Stimulated activated CD8-positive, alpha-beta memory T cell treated with anti-CD3 and anti-CD28 coated beads, Interleukin-12 subunit alpha, Interleukin-12 subunit beta, amount 100 ng/mL, for 1 hour (primary cell): ENCODE measurements around the gene PHKB.
"Not testable (repeated sequence)": the region's sequence is repeated elsewhere in the genome, so short reads cannot be mapped to it uniquely, and the experiment has no call there.

Experiments
- DNase-seq: peaks from one replicate; pipeline ENCODE4 v3.0.0-alpha.2; 2020; ENCODE audit warnings: low read depth

PHKB gene

DNA sequence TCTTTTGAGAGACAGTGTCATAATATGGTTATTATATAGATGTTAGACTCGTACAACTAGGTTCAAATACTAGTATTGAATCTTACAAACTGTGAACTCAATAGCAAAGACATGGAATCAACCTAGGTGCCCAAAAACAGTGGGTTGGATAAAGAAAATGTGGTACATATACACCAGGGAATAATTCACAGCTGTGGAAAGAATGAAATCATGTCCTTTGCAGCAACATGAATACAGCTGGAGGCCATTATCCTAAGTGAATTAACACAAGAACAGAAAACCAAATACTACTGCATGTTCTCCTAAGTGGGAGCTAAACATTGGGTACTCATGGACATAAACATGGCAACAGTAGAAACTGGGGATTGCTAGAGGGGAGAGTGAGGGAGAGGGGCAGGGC lies 8.1 kb downstream of the PHKB start:
- DNase-seq: no peak

DNA sequence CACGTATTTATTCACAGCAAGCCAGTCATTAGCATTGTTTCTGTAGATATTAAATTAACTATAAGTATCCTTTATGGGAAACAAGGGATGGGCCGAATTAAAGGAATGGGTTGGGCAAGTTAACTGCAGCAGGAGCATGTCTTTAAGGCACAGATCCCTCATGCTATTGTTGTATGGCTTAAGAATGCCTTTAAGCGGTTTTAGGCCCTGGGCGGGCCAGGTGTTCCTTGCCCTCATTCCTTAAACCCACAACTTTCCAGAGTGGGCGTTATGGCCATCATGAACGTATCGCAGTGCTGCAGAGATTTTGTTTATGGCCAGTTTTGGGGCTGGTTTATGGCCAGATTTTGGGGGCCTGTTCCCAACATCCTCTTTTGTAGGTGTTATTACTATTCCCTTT lies 9.1 kb downstream of the PHKB start:
- no peak for DNase-seq

DNA sequence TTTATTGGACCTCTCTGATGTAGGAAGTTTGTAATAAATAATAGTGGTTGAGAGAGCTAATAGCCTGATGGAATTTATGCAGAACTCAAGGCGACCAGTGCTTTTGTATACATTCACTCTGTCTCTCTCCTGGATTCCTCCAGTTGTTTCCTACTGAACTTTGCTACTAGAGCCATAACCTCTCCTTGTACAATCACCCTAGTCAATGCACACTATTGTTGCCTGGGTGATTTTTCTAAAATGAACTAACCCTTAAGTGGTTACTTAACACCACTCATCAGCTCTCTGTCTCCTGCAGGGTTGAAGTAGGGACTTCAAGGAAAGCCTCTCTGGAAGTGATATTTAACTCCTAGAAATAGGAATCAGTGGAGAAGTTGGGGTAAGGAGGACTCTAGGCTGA lies 9.7 kb downstream of the PHKB start:
- DNase-seq: no peak

DNA sequence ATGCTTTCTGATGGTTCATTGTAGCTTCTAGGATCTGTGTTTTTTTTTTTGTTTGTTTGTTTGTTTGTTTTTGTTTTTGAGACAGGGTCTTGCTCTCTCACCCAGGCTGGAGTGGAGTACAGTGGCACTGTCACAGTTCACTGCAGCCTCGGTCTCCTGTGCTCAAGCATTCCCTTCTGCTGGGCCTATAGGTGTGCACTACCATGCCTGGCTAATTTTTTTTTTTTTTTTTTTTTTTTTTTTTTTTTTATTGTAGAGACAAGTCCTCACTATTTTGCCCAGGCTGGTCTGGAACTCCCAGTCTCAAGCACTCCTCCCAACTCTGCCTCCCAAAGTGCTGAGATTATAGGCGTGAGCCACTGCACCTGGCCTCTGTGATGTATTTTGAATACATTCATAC lies 11.9 kb downstream of the PHKB start:
- DNase-seq: not testable (repeated sequence)

DNA sequence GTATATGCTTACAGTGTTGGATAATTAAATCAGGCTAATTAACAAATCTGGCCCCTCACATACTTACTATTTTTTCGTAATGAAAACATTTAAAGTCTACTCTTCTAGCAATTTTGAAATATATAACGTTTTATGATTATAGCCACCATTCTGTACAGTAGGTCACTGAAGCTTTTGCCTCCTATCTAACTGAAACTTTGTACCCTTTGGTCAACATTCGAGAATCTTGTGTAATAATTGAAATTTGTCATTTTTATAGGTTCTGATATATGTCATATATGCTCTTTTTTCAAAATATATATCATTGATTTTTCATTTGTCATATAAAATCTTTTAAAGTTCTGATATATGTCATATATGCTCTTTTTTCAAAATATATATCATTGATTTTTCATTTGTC lies 12.7 kb downstream of the PHKB start:
- no peak for DNase-seq

DNA sequence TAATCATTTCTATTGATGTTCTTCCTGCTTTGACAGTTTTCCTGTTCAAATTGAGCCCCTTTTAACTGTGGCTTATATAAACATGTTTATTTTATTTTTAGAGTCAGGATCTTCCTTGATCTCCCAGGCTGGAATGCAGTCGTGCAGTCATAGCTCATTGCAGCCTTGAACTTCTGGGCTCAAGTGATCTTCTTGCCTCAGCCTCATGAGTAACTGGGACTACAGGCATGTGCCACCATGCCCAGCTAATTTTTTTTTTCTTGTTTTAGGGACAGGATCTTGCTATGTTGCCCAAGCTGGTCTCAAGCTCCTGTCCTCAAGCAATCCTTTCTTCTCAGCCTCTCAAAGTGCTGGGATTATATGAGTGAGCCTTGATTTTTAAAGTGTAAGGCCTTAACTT lies 14.7 kb downstream of the PHKB start:
- no peak for DNase-seq

DNA sequence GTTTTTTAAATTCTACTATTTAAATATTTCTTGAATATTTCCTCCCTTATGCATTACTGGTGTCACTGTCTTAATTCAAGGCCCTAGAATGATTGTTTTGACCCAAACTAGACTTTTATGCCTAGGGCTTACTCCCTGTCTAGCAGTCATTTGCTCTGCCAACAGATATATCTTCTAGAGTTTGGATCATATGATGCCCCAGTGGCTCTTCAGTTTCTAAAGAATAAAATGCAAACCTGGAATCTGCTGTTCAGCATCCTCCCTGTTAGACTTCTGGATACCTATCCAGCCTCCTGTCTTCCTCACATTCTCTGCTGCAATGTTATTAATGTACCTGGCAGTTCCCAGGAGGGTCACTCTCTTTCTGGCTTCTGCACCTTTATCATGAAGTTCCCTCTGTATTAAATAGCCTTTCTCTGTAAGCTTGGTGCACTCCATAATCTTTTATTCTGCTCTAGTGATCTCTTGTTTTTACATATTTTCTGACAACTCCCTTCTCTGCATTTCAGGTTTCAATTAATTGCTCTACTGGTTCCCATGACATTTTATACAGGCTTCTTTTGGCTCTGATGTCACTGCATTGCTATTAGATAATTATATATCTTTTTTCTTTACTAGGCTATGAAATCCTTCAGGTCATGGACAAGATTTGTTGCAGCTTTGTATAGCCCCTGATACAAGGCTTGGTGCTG lies 15.7 kb downstream of the PHKB start:
- no peak for DNase-seq

DNA sequence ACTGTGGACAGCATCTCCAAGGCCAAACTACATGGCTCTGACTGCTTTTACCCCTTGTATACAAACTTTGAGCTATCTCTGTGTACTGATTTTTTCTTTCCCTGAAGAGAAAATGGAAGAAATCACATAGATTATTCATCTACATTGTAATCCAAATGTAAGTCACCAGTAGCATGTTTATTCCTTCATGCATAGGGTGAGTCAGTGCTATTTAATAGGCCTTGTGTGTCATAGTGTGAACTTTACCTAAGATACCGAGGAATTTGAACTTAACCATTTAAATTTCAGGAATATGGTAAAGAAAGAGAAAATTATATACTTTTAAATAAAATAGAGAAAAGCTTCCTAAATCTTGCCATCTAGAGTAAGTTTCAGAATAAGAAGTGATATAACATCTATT lies 16.5 kb downstream of the PHKB start:
- DNase-seq: no peak

DNA sequence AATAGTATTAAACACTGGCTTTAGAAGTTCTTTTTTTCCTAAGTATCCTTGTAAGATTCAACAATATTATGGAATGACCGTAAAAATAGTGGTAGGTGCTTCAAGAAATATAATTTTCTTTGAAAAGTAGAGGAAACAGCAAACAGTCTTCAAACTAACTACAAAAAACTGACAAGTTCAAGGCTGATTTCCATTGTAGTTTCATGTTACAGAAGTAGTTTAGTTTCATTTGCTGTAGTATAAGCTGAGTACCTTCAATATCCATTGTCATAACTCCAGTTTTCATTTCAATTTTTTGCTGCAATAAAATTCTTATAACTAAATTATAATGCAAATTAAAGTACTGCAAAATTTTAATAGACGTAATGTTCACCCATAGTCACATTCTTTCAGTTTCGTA lies 19.3 kb downstream of the PHKB start:
- DNase-seq: no peak

DNA sequence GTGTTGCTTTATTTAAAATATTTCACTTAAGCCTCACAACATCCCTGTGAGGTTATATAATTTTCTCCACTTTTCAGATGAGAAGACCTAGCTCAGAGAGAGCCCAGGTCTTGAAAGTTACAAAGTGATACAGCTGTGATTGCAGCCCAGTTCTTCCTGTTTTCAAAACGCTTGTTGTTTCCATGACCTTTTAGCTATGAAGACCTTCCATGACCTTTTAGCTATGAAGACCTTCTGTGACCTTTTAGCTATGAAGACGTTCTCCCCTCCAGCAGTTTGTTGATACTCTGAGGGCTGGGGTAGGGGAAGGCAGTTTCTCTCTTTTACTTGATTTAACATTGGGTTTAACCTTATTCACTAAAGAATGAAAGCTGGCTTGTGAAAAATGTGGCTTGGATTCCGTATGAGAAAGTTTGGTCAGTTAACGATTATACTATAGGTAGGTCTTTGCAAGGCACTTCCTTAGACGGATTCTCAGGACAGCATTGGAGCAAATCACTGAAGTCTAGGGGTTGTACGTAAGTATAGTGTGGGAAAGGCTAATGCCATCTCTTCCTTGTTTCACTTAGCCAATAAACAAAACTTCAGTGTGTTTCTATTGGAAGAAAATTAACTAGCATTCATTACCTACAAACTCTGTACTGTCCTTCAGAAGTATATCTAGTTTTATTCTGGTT lies 20.7 kb downstream of the PHKB start:
- no peak for DNase-seq

DNA sequence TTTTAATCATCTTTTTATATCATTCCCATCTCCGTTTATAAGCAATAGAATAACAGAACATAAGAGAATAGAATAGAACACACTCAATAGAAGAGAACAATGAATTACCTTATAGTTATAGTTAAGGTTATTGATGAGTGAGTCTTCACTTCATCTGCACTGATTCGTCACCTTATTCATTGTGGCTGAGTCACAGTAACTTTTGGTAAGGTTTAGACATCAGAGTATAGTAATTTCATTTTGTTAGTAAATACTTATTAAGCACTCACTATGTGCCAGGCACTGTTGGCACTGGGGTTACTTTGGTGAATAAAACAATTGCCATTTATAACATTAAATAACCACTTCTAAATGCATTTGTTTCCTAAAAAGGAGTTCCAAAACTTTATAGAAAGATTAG lies 22.5 kb downstream of the PHKB start:
- no peak for DNase-seq

DNA sequence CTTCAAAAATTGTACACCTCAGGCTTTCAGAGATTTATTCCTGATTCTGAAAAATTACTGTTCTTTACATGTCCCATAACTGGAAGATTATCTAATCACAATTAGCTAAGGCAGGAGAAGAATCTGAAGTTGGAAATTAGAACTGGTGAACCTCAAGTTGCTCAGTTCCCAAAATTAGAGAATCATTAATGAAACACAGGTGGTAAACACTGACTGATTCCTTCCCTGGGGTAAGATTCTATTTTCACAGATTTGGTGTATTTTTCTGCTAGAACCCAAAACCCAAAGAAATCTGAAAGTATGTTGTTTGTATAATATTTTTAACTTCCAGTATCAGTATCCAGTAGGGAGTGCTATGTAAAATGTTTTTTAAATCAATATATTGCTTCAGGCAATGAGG lies 25.7 kb downstream of the PHKB start:
- no peak for DNase-seq

DNA sequence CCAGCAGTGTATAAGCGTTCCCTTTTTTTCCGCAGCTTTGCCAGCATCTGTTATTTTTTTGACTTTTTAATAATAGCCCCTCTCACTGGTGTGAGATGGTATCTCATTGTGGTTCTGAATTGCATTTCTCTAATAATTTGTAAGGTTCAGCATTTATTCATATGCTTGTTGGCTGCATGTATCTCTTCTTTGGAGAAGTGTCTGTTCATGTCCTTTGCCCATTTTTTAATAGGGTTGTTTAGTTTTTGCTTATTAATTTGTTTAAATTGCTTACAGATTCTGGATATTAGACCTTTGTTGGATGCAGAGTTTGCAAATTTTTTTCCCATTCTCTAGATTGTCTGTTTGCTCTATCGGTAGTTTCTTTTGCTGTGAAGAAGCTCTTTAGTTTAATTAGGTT lies 26.9 kb downstream of the PHKB start:
- DNase-seq: no peak

DNA sequence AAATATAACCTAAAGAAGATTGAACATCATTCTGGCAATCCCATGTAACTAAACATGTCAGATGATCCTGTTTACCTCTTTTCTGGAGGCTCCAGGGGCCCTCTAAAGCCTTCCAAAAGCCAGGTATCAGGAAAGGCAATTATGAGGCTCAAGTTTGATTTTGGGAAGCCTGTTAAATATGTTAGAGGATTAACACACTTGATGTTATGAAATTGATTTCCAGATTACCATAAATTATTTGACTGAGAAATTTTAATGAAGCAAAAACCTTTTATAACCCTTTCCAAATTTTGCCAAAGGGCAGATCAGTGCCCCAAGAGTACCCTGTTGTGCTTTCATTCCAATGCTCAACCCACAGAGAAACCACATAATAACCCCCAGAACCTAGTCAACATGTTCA lies 29.3 kb downstream of the PHKB start:
- DNase-seq: no peak

DNA sequence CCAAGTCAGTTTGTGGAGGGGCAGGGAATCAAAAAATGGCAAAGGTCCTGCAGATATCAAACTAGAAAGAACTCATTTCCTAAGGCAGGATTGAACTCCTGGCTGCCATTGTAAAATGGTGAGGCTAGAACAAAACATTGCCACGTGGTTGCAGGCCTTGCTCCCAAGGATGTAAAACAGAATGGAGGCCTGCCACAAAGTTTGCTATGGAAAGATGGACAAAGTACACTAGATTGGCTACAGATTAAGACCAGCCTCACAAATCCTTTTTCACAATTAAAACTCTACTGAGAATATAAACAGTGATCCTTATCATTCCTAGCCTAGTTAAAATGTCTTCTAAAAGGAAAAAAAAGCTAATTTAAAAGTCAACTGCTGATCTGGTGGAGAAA lies 30.9 kb downstream of the PHKB start:
- DNase-seq: no peak

DNA sequence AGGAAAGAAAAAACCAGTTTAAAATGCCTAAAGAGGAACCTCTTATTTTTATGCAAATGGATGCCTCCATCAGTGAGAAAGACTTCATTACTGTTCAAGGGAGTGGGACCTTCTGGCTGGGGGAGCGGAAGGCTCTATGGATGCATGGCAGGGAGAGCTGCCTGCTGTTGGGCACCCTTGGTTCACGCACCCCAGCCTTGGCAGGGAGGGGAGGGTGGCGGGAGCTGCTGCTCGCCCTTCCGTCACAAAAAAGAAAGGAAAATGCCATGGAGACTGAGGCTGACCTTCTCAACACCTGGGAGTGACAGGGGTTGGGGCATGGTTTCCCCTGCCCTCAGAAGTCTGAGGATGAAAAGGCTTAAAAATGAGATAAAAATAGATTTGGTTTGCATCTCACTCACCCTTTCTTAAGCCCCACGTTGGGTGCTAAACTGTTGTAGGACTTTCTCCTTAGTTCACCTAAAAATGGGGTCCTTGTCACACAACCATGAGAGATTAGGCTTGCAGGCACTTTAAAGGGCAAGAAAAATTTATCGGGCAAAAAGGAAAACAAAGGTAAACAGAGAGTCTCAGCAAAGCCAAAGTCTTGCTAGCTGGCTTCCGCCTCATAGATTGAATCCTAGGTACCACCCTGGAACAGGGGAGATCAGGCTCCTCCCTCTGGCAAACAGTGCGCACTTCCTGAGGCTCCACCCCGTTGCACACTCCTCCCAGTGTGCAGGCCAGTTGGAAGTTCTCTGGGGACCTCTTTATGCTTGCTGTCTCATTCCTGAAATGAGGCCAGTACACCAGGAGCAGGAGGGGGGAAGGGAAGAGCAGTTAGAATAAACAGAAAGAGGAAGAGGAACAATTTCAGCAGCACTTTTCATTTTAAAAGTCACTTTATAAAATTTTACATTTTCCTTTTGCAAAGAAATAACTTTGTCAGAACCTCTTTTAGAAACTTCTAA lies 31.6 kb downstream of the PHKB start:
- DNase-seq: no peak

DNA sequence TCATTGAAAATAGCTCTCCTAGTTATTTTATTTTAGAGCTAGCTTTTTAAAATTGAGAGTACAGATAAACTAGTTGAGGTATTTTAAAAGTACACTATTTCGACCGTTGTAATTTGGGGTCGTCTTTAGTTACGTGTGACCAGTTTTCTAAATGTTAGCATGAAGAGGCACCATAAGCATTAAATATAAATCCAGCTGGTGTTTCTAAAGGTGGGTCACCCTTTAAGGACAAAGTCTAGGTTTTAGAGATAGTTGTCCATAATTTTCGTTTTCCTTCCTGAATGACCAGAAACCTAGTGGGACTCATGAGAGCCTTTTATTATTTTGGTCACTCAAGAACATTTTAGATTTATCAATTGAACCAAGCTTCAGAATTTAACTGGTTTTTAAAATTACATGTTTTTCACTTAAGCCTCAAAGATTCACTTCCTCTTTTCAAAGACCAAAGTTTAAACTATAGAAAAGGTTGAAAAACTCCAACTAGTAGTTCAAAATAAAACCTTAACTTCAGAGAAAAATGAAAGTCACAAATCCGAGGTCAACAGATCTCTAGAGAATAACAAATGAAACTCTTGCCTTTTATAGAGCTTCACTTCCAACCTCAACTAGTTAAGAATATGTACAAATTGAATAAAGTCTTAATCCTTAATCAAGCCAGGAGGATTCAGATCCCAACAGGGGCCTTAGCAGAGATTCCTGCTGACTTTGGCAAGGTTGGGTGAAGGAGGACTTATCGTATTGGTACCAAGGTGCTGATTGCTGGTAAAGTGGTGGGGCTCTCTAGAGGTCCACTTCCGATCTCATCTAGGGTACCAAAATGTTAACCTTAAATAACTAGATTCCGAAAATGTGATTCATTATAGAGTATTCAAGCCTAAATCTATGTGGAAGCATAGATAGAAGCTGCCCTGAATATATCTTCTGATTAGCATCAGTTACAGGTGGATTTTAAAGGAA lies 32.5 kb downstream of the PHKB start:
- DNase-seq: no peak

DNA sequence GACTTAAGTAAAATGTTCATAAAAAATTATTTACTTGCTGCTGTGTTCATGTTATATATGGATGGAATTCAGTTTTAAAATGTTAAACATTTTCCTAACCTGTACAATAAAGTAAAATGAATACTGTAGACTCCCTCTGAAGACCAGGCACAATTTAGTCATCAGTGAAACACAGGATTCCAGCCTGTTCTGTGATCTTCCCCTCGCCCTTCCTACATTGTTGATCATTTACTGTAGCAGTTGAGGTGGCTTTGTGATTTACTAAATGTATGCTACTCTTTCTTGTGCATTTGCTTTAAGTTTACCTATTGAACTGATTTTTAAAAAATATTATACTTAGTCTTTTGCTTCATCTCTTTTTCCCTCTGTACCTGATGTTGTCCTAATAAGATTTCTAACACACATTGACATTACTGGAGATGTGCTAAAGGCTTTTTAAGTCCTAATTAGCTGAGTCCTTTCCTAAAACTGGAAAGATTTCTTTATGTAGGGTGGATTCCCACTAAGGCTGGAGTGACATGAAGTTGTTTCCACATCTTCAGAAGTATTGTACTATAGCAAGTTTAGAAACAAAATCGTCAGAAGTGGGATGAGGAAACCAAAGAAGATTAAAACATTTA lies 38.1 kb downstream of the PHKB start:
- no peak for DNase-seq

DNA sequence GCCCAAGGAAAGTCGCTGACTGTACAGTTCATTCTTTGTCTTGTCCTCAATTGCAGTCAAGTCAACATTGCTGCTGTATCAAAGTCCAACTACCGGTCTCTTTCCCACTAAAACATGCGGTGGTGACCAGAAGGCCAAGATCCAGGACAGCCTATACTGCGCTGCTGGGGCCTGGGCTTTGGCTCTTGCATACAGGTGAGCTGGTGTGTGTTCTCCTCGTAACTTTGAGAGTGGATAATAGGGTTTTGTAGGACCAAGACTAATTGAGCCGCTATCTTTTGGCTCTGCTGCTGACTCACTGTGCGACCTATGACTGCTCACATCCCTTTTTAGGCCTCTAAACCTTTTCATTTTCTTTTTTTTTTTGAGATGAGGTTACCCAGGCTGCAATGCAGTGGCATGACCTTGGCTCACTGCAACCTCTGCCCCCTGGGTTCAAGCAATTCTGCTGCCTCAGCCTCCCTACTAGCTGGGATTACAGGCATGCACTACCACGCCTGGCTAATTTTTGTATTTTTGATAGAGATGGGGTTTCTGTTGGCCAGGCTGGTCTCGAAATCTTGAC lies 38.7 kb downstream of the PHKB start:
- no peak for DNase-seq

DNA sequence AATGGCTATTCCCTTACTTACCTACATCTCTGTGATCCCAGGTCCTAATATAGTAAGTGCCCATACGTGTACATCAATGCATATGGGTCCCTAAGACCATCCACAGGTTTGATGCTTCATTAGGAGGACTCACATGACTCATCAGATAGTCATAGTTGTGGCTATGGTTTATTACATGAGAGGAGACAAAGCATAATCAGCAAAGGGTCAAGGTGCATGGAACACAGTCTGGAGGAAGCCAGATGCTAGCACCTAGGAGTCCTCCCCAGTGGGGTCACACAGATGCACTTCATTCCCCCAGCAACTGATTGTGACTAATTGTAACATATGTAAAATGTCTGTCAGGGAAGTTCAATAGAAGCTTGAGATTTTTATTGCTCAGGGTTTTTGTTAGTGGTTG lies 42.8 kb downstream of the PHKB start:
- no peak for DNase-seq

DNA sequence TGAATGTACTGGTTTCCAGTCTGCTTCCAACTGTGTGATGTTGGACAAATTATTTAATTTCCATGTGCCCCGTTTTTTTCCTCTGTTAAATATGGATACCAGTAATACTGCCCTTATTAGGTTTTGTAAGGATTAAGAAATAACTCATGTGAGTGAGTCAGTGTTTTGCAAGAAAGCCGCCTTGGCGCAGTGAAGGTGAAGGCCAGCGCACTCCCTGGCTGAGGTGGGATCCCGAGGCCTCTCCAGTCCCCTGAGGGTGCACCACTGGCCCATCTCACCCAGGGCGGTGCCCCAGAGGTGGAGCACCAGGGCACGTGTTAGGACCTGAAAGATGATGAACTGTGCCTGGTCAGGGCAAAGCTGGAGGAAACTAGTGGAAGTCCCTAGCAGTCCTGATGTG lies 43.5 kb downstream of the PHKB start:
- no peak for DNase-seq
